Astrocyte of the cerebellum (primary cell): ENCODE results near the gene MRPS11.

Experiments used
- DNase-seq: peaks from one replicate; pipeline ENCODE4 v3.0.0-alpha.2; 2011; ENCODE audit warnings: low read depth
- H3K4me3 ChIP-seq: 2 replicates; pipeline ENCODE4 v1.5.1; 2011; ENCODE audit warnings: mild to moderate bottlenecking, low read depth, low read length, moderate library complexity
- CTCF ChIP-seq: IDR thresholded peaks from 2 replicates; pipeline ENCODE4 v1.5.1; 2012; ENCODE audit warnings: low read length, low read depth, moderate library complexity, mild to moderate bottlenecking; ENCODE audit errors: missing control alignments
- in situ Hi-C: cut with HindIII; loops from 2 replicates; pipeline ENCODE4 v1.10.0; 2017; ENCODE audit warnings: low sequenced_read_pairs

MRPS11 gene

GRCh38 chr15:88504445-88504844 is 36.9 kb downstream of the MRPS11 start:
- in situ Hi-C loops, result no loop called here
- no peak for DNase-seq
- no peak overlapping the region for H3K4me3 ChIP-seq
- TF ChIP-seq CTCF, result no peak

GRCh38 chr15:88505721-88506120 is 38.2 kb downstream of the MRPS11 start:
- in situ Hi-C loops, result loop anchor here (5.0 kb wide), 1 partner anchor 67 kb away; no protein-coding TSS in a partner anchor
- no peak overlapping the region for H3K4me3 ChIP-seq
- no peak for TF ChIP-seq CTCF
- no peak for DNase-seq

GRCh38 chr15:88506628-88507027 is 39.1 kb downstream of the MRPS11 start:
- H3K4me3 ChIP-seq, result no peak overlapping the region
- in situ Hi-C loops, result loop anchor here (5.0 kb wide), 1 partner anchor 66 kb away; no protein-coding TSS in a partner anchor
- no peak for DNase-seq
- no peak for TF ChIP-seq CTCF

- no peak overlapping the region for H3K4me3 ChIP-seq
- in situ Hi-C loops, result loop anchor here (5.0 kb wide), 1 partner anchor 63 kb away; no protein-coding TSS in a partner anchor
- no peak for DNase-seq
- TF ChIP-seq CTCF, result no peak
Measured at GRCh38 chr15:88509321-88509720, 41.8 kb downstream of the MRPS11 start.

GRCh38 chr15:88509964-88510363 is 42.5 kb downstream of the MRPS11 start:
- TF ChIP-seq CTCF, result no peak
- no peak for DNase-seq
- no peak overlapping the region for H3K4me3 ChIP-seq
- in situ Hi-C loops, result loop anchor here (5.0 kb wide), 1 partner anchor 62 kb away; no protein-coding TSS in a partner anchor

GRCh38 chr15:88511161-88511560 is 43.7 kb downstream of the MRPS11 start:
- in situ Hi-C loops, result no loop called here
- no peak for TF ChIP-seq CTCF
- DNase-seq, result no peak

GRCh38 chr15:88512078-88512477 is 44.6 kb downstream of the MRPS11 start:
- TF ChIP-seq CTCF, result no peak
- no peak for DNase-seq
- in situ Hi-C loops, result no loop called here
- no peak overlapping the region for H3K4me3 ChIP-seq

More at GRCh38 chr15:88511161-88511560, 43.7 kb downstream of the MRPS11 start:
- no peak overlapping the region for H3K4me3 ChIP-seq
